HT1080 (cell line): Measurements from ENCODE around the gene ASGR2. TPM values are rescaled to one million over a fixed set of nuclear protein-coding genes. Genes with fewer than 3 reads are reported as not detected.
"Not testable (repeated sequence)": the region's sequence is repeated elsewhere in the genome, so short reads cannot be mapped to it uniquely, and the experiment has no call there.

Experiments
- DNase-seq: peaks from one replicate; pipeline ENCODE4 v3.0.0-alpha.2; 2015; ENCODE audit warnings: low read depth
- total RNA-seq: library from RNA; depleted of rRNA; stranded (reverse); fragments of >200 nt; shearing (Covaris generic); gene quantifications from 2 replicates; pipeline ENCODE4 v1.2.3, GENCODE V29; 2014

ASGR2 gene
- total RNA-seq, 1 experiment from 2014 or later: not detected

DNA sequence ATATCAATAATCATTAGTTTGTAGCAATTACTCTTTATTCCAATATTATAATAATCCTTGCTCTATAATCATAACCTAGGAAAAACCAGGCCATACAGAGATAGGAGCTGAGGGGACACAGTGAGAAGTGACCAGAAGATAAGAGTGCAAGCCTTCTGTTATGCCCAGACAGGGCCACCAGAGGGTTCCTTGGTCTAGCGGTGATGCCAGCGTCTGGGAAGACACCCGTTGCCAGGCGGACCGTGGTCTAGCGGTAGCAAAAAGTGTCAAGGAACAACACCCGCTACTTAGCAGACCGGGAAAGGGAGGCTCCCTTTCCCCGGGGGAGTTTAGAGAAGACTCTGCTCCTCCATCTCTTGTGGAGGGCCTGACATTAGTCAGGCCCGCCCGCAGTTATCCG lies 11.8 kb upstream of the ASGR2 start:
- not testable (repeated sequence) for DNase-seq

DNA sequence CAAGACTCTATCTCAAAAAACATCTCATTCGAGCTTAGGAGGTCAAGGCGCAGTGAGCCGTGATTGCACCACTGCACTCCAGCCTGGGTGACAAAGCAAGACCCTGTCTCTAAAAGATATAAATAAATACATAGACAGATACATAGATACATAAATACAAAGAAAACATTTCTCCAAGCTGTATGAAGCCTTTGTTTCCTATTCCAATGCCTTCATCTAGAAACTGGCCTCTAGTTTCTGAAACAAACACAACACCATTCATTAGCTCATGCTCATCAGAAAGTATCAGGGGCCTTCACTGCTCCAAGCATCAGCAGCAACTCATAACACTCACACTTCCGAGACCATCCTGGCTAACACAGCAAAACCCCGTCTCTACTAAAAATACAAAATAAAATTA lies 10.3 kb upstream of the ASGR2 start:
- no peak for DNase-seq

GRCh38 chr17:7123844-7124243 lies 9.2 kb upstream of the ASGR2 start:
- DNase-seq: no peak

DNA sequence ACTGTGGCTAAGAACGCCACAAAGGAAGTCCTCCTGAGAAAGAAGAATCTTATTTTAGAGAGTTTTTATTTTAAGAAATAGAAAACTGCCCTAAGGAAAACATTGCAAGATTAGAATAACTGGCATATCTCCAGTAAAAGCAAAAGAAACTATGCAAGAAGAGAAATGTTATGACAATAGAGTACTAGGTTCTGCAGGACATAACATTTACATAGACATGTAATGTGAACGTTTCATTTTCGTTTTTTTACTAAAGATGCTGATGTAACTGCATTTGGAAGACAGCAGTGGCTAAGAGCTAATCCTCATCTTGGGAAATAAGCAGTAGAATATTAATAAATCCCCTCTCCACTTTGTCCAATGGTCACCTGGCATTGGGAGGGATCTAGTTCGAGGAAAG lies 7.8 kb upstream of the ASGR2 start:
- no peak for DNase-seq

- not testable (repeated sequence) for DNase-seq
These were observed 6.0 kb upstream of the ASGR2 start for GRCh38 chr17:7120635-7121034.

DNA sequence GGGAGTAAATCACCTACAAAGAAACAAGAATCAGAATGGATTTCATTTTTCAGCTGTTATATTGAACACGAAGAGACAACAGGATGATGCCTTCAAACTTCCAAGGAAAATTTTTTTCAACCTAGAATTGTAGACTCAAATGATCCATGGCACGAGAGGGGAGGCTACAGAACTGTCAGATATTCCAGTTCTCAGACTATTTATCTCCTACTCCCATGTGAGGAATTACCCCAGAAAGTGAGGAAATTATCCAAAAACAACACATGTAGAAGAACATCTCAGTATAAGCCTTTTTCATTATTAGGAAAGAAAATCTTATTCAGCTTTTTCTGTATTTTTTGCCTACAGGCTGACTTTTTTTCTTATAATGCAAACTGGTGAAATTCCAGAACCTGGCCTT lies 5.5 kb upstream of the ASGR2 start:
- no peak for DNase-seq

- DNase-seq: no peak
These were observed 4.7 kb upstream of the ASGR2 start for GRCh38 chr17:7119314-7119713.

DNA sequence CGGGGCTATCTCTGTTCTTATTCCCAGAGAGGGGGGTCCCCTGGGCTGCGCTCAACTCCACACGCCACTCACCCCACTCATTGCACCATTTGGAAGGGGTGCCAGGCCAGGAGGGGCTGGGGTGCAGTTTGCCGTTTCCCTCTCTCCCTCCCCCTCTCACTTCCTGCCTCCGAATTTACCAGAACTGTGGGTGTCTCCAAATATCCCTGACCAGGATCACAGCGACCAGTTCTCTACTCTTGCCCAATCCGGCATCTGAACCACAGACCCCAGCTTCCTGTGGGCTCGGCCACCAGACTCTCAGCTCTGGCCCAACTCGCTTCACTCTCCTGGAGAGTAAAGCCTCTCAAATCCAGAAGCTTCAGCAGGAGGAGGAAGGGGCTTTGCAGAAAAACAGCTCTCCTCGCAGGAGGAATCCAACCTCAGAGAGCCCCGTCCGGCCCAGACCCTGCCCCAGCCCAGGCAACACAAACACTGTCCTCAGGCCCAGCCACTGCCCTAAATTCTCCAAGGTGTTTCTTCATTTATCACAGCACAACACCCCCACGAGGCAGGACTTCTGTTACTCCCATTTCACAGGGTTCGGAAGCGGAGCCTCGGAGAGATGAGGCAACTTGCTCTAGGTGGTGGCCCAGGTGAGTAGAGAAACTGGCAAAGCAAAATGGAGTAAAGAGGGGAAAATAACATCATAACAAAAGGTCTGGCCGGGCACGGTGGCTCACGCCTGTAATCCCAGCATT lies 423 bp upstream of the ASGR2 start:
- no peak for DNase-seq

DNA sequence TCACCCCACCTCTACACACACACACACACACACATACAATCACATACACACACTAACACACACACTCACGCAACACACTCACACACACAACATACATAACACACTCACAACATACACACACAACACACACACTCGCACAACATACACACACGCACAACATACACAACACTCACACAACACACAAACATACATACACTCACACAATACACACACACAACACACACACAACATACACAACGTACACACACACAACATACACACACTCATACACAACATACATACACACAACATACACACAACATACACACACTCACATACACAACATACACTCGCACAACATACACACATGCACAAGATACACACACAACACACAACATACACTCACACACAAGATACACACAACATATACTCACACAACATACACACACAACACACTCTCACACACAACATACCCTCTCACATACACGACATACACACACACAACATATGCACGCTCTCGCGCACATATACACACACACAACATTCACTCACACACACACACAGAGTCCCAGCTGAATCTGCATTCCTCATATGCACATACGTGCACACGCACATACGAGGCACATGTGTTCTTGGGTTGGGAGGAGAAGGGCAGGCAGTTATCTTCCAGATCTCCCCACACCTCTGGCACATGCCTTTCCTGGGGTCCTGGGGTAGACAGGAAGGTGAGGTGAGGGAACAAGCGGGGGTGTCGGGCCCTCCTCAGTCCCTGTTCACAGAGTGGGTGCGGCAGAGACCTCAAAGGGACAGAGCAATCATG lies 1.1 kb downstream of the ASGR2 start:
- DNase-seq: no peak

DNA sequence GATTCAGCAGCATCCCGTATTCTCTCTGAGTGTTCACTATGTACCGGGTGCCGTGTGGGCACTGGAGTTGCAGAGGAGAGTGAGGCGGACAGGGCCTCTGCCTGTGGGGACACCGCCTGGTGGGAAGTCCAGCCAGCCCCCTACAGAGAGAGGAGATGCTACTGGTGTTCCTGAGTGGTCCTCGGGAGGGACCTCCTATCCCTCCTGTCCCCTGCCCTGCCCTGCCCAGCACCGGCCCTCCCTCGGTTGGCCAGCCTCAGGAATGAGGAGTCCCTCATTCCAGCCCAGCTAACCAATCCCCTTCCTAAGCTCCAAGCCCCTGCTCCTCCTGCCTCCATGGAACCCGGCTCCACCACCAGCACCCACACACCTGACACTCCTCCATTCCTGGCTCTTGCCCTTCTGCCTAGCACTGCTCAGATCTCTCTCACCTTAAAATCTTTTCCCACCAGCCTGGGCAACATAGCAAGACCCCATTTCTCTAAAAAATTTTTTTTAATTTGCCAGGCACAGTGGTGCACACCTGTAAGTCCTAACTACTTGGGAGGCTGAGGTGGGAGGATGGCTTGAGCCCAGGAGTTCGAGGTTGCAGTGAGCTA lies 2.0 kb downstream of the ASGR2 start:
- no peak for DNase-seq

- DNase-seq: no peak
These were observed 2.7 kb downstream of the ASGR2 start for GRCh38 chr17:7111784-7112509.

GRCh38 chr17:7110617-7111306 lies 3.9 kb downstream of the ASGR2 start:
- no peak for DNase-seq

DNA sequence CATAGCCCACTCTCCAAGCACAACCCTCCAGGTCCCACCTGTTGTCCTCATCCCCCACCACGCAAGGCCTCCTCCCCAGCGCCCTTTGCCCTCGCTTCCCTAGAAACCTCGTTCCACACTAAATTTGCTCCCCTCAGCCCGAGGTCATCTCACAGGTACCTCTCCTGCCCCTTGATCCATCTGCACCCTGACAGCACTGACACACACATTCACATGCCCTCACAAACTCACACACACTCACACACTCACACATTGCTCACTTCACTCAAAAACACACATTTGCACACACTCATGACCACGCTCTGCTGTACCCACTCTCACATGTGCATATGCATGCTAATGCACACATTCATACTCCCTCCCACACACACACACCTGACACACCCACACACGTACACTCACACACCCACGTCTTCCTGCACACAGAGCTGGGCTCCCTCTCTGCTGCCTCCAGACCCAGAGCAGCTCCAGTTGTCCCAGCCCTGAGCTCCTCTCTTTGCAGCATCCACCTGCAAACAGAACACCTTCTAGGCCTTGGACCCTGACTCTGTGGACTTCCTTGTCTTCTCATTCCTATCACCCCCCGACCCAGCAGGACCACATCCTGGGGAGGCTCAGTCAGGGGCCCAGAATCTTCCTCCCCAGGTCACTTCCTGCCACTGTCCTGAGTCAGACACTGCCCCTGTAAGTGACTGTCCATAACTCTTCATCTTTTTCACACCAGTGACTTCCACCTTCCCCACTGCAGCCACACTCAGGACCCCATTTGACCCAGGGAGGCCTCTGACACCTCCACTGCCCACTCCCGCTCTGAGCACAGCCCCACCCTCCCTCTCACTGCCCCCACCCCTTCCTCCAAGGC lies 4.9 kb downstream of the ASGR2 start:
- peak; percentile 17 for DNase-seq

GRCh38 chr17:7108981-7109380 lies 5.6 kb downstream of the ASGR2 start:
- no peak for DNase-seq

- no peak for DNase-seq
These were observed 6.1 kb downstream of the ASGR2 start for GRCh38 chr17:7108560-7108925.

DNA sequence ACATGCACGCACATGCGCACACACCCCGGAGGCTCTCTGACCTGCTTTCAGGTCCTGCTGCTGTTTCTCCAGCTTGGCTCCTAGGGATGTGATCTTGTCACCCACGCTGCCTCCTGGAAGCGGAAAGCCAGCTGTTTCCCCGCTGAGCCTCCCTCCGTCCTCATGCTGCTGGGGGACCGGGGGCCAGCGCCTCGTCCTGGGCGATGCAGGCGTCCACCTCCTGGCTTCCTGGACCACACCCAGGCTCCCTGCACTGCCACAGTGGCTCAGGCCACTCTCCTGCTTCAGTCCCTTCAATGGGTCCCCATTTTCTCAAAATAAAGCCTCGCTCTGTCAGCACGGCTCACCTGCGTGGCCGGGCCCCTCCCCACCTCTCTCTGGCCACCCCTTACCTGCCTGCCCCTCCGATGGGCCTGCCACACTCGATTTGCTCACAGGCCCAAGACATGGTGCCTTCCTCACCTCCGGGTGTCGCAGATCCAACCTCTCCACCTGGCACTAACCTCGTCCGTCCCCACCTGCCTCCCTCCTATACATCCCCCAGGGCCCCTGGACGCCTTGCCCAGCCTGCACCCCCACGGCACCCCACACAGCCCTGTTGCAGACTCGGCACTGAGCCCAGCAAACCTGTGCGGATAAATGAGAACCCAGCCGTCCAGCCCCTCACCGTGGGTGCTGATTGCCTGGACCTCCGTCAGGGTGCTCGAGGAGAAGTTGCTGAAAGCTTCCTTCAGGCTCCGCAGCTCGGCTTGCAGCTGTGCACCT lies 6.6 kb downstream of the ASGR2 start:
- DNase-seq: no peak

- no peak for DNase-seq
These were observed 7.4 kb downstream of the ASGR2 start for GRCh38 chr17:7107012-7107754.

DNA sequence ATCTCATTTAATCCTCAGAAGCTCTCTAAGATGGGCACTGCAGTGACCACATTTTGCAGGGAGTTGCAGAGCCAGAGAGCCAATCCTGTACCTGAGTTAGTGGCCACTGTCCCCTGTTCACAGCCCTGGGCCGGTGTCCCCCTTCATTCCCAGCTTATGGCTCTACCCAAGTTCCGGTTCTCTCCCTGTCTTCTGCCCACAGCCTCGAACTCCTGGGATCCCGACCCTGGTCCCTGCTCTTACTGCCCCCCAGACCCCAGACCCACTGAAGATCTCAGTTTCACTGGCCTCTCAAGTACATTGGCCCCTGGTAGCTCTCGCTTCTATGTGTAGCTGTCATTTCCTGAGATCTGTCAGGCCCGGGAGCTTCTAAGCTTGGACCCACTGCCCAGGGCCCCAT lies 12.2 kb downstream of the ASGR2 start:
- no peak for DNase-seq

DNA sequence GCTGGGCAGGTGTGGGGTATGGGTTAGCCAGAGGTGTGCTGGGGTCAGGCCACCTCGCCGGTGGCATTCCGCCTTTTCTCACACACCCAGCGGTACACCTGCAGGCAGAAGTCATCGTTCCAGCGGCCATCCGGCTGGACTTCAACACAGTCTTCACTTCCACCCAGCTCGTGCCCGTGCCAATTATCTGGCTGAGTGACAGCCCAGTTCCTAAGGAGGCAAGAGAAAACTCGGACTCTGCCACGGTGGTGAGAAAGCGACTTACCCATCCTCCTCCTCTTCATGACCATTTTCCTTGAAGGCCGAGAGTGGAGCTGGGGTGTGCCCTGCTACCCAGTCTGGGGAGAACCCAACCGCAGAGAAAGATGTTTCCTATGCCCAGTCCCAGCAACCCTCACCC lies 13.1 kb downstream of the ASGR2 start:
- no peak for DNase-seq
